Prostate gland (tissue), 2 donors: ENCODE data around the gene NLGN2. TPM values are rescaled to one million over a fixed set of nuclear protein-coding genes. Genes with fewer than 3 reads are reported as not detected.

Experiments used
- DNase-seq: peaks from one replicate; pipeline ENCODE4 v3.0.0-alpha.2; 2019; ENCODE audit warnings: low spot score
- H3K27ac ChIP-seq, 2 donors: fragments of 200-600 bp; sonication (generic); 2 replicates each; pipeline ENCODE4 v1.5.1; 2017 to 2019
- H3K27me3 ChIP-seq: fragments of 200-600 bp; sonication (generic); replicated peaks from 2 replicates; pipeline ENCODE4 v1.5.1; 2019; ENCODE audit not compliant: insufficient read depth
- H3K36me3 ChIP-seq, 2 donors: fragments of 200-600 bp; sonication (generic); 1 replicate in 1 of 2; 2 replicates in 1 of 2; pipeline versions ENCODE4 v1.5.1 to v1.8.1; 2017 to 2019
- H3K4me1 ChIP-seq: fragments of 200-600 bp; sonication (generic); replicated peaks from 2 replicates; pipeline ENCODE4 v1.5.1; 2019
- H3K4me3 ChIP-seq, 2 donors: fragments of 200-600 bp; sonication (generic); 2 replicates each; pipeline ENCODE4 v1.5.1; 2017 to 2019
- H3K9me3 ChIP-seq: fragments of 200-600 bp; sonication (generic); 2 replicates; pipeline ENCODE4 v1.5.1; 2017
- POLR2A ChIP-seq: fragments of 450-650 bp; IDR thresholded peaks from one replicate; pipeline ENCODE4 v1.6.1; 2016; ENCODE audit warnings: antibody characterized with exemption, mild to moderate bottlenecking
- POLR2AphosphoS5 ChIP-seq: sonication (generic); formaldehyde crosslinking; IDR thresholded peaks from one replicate; pipeline ENCODE4 v1.6.1; 2017; ENCODE audit warnings: antibody characterized with exemption
- WGBS: methylation state at CpG from one replicate; pipeline ENCODE4 v1.1.5; 2018; 5-methylcytosine and 5-hydroxymethylcytosine counted together
- intact Hi-C: fragments of 100-400 bp; cut with DNase I; formaldehyde crosslinking; loops from one replicate; pipeline ENCODE4 v1.14.2; 2022
- total RNA-seq, 2 donors: library from RNA; depleted of rRNA; stranded (reverse); fragments of >200 nt; gene quantifications; one replicate each; pipeline ENCODE4 v1.1.0, GENCODE V29; 2016
- TF ChIP-seq, protein P1 (sequence below), 4 experiments: fragments of 200-600 bp in 2 of 4; fragments of 450-650 bp in 2 of 4; sonication (generic) in 2 of 4; IDR thresholded peaks; 1 replicate in 3 of 4; 2 replicates in 1 of 4; pipeline ENCODE4 v1.5.1; 2016 to 2019; ENCODE audit warnings: antibody characterized with exemption in 4 of 4, mild to moderate bottlenecking in 2 of 4, moderate library complexity in 2 of 4

NLGN2 gene
- total RNA-seq, 2 donors from 2014 or later: 8.6 to 16.2 TPM

DNA sequence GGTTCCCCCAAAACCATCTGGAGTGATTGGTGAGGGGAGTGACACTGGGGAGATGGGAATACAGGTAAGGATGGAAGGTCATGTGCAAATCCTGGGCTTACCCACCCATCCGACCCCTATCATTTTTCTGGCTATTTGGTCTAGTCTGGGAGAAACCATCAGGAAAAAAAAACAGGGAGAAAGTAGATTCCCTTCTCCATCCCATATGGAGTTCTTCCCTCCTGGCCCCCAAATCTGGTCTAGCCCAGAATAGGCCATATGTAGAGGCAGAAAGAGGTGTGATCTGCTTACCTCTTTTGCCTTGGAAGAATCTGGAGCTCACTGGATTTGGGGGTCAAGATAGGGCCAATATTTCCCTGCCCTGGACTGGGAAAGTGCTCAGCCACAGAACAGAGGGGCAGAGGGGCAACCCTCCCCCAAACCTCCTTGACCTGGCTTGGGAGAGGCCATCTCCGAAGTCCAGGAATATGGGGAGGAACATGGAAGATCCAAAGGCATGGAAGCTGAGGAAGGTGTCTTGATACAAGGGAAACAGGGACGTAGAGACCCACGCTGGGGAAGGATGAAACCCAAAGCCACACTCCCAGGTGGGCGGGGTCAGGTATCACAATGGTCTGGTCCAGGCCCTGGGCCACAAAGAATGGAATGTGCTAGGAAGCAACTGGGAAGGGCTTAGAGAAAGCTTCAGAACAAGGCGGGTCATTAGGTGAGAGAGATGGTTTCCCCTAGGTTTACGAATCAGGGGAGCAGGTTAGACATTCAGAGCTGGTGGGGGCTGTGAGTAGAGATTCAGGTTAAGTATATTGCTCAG is 53.4 kb downstream of the NLGN2 start:
- H3K4me1 ChIP-seq: no peaks in the 10 kb centered on the region
- intact Hi-C loops: no loop called here
- no peak for TF ChIP-seq POLR2A
- no peak for TF ChIP-seq POLR2AphosphoS5
- TF ChIP-seq, protein P1, sequence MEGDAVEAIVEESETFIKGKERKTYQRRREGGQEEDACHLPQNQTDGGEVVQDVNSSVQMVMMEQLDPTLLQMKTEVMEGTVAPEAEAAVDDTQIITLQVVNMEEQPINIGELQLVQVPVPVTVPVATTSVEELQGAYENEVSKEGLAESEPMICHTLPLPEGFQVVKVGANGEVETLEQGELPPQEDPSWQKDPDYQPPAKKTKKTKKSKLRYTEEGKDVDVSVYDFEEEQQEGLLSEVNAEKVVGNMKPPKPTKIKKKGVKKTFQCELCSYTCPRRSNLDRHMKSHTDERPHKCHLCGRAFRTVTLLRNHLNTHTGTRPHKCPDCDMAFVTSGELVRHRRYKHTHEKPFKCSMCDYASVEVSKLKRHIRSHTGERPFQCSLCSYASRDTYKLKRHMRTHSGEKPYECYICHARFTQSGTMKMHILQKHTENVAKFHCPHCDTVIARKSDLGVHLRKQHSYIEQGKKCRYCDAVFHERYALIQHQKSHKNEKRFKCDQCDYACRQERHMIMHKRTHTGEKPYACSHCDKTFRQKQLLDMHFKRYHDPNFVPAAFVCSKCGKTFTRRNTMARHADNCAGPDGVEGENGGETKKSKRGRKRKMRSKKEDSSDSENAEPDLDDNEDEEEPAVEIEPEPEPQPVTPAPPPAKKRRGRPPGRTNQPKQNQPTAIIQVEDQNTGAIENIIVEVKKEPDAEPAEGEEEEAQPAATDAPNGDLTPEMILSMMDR (IDR thresholded peaks at IDR 0.05): no peak
- DNase-seq: no peak
- H3K4me3 ChIP-seq: no peak overlapping the region
- H3K27ac ChIP-seq: no peak overlapping the region
- H3K9me3 ChIP-seq: no peaks in the 10 kb centered on the region
- H3K36me3 ChIP-seq: peaks cover 0 to 5% of the 10 kb centered on the region in 2 donors
- WGBS: 90% methylated on average over 7 of the region's 7 CpGs
- H3K27me3 ChIP-seq: no peaks in the 10 kb centered on the region

GRCh38 chr17:7462474-7463371 is 55.1 kb downstream of the NLGN2 start:
- TF ChIP-seq POLR2AphosphoS5: no peak
- TF ChIP-seq, protein P1 (IDR thresholded peaks at IDR 0.05): no peak
- TF ChIP-seq POLR2A: no peak
- 87% methylated on average over 43 of the region's 44 CpGs for whole genome bisulfite sequencing
- Histone ChIP-seq H3K9me3 (no peaks in the 10 kb centered on the region), H3K4me3 (no peak overlapping the region), H3K4me1 (no peaks in the 10 kb centered on the region), H3K27ac (no peak overlapping the region), H3K27me3 (no peaks in the 10 kb centered on the region), H3K36me3 (peaks cover 4 to 5% of the 10 kb centered on the region in 2 donors)
- DNase-seq: no peak
- intact Hi-C loops: no loop called here

DNA sequence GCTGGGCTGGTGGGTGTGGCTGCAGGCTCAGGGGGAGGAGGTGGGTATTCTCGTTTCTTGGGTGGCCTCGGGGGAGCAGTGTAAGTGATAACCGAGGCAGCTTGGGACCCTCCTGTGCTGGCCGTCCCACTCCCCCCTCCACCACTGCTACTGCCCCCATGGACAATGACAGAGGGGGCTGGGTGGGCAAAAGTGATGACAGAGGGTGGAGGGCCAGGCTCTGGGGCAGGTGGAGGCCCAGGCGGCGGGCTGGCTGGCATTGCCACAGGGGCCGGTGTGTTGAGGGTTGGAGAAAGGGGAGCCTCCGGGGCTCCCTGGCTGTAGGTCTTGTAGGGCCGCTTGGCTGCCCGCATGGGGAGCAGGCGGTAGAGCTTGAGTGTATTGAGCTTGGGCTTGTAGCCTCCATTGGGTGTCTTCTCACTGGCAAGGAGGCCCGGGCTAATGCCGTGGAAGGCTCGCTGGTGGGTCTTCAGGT is 55.8 kb downstream of the NLGN2 start:
- H3K9me3 ChIP-seq: no peaks in the 10 kb centered on the region
- no peak overlapping the region for H3K27ac ChIP-seq
- no peak overlapping the region for H3K4me3 ChIP-seq
- TF ChIP-seq POLR2AphosphoS5 (no peak), POLR2A (no peak)
- TF ChIP-seq, protein P1 (IDR thresholded peaks at IDR 0.05): no peak
- intact Hi-C loops: no loop called here
- peaks cover 4 to 5% of the 10 kb centered on the region in 2 donors for H3K36me3 ChIP-seq
- WGBS: 85% methylated on average over 14 of the region's 14 CpGs
- H3K27me3 ChIP-seq: no peaks in the 10 kb centered on the region
- no peaks in the 10 kb centered on the region for H3K4me1 ChIP-seq
- no peak for DNase-seq

GRCh38 chr17:7464081-7464480 is 56.4 kb downstream of the NLGN2 start:
- Histone ChIP-seq H3K27me3 (no peaks in the 10 kb centered on the region), H3K36me3 (peaks cover 4 to 5% of the 10 kb centered on the region in 2 donors), H3K4me3 (no peak overlapping the region), H3K4me1 (no peaks in the 10 kb centered on the region), H3K27ac (no peak overlapping the region), H3K9me3 (no peaks in the 10 kb centered on the region)
- TF ChIP-seq POLR2A (no peak), POLR2AphosphoS5 (no peak)
- TF ChIP-seq, protein P1 (IDR thresholded peaks at IDR 0.05): no peak
- DNase-seq: no peak
- WGBS: 64% methylated on average over 9 of the region's 9 CpGs
- intact Hi-C loops: no loop called here
